GM12878 (cell line): ENCODE measurements around the gene HTR1D. TPM values are rescaled to one million over a fixed set of nuclear protein-coding genes. Genes with fewer than 3 reads are reported as not detected.

Source experiments
- ATAC-seq: fragments of 200-7000 bp; cut with Tn5 transposase; 3 replicates; pipeline ENCODE4 v1.9.1; 2020; ENCODE audit warnings: mild to moderate bottlenecking, moderate library complexity
- BruUV-seq: library from RNA; stranded (reverse); fragments of 400-500 nt; replicated peaks from 2 replicates; lab custom pipeline; 2021; lab: Mats Ljungman, UMichigan
- CTCF ChIA-PET: fragments of 300-600 bp; sonication (Branson Sonifier 250); formaldehyde crosslinking; extraction: SDS; loops from one replicate; lab custom pipeline; 2021; ENCODE audit warnings: inconsistent platforms; lab: Yijun Ruan, JAX
- POLR2A ChIA-PET: fragments of 350-600 bp; formaldehyde crosslinking; extraction: SDS; loops from one replicate; lab custom pipeline; 2021; ENCODE audit warnings: inconsistent platforms; lab: Charles Lee
- RAD21 ChIA-PET: fragments of 300-600 bp; sonication (Branson Sonifier 250); formaldehyde crosslinking; loops from one replicate; lab custom pipeline; 2023; ENCODE audit warnings: antibody characterized with exemption; ENCODE audit not compliant: unreplicated experiment; lab: Charles Lee
- SMC1A ChIA-PET: fragments of 300-600 bp; sonication (Branson Sonifier 250); formaldehyde crosslinking; loops from one replicate; lab custom pipeline; 2023; ENCODE audit not compliant: unreplicated experiment, uncharacterized antibody; lab: Charles Lee
- DNase-seq: peaks from one replicate; pipeline ENCODE4 v3.0.0-alpha.2; 2011; ENCODE audit warnings: low read depth, low spot score
- FAIRE-seq: peaks from 3 replicates; lab custom pipeline; 2011; peaks lifted over from hg19 to GRCh38; lab: Jason Lieb, UNC
- H2AFZ ChIP-seq: 2 replicates; pipeline ENCODE4 v1.6.0; 2011; ENCODE audit warnings: low read depth, low read length, control low read depth; ENCODE audit not compliant: control insufficient read depth
- H3K27ac ChIP-seq: 2 replicates; pipeline ENCODE4 v1.5.1; 2011; ENCODE audit warnings: control low read depth; ENCODE audit not compliant: control insufficient read depth, insufficient read depth
- H3K27me3 ChIP-seq, 2 experiments: replicated peaks in 1 of 2; 2 replicates each; pipeline versions ENCODE4 v1.6.0 to v1.6.1; 2011; ENCODE audit warnings: low read length in 1 of 2; ENCODE audit not compliant: control insufficient read depth in 2 of 2, insufficient read depth in 2 of 2
- H3K36me3 ChIP-seq, 2 experiments: 2 replicates each; pipeline ENCODE4 v1.5.1; 2011; ENCODE audit warnings: low read length in 1 of 2; ENCODE audit not compliant: control insufficient read depth in 2 of 2, insufficient read depth in 2 of 2
- H3K4me1 ChIP-seq: 2 replicates; pipeline ENCODE4 v1.6.1; 2011; ENCODE audit warnings: mild to moderate bottlenecking, low read length, moderate library complexity, mixed read lengths; ENCODE audit not compliant: control insufficient read depth, insufficient read depth
- H3K4me2 ChIP-seq: 2 replicates; pipeline ENCODE4 v1.6.0; 2011; ENCODE audit warnings: control low read depth; ENCODE audit not compliant: control insufficient read depth, insufficient read depth
- H3K4me3 ChIP-seq: fragments of 200-600 bp; sonication (generic); 2 replicates; pipeline ENCODE4 v1.5.1; 2016
- H3K79me2 ChIP-seq: 2 replicates; pipeline ENCODE4 v1.6.0; 2011; ENCODE audit warnings: low read length; ENCODE audit not compliant: control insufficient read depth, insufficient read depth
- H3K9ac ChIP-seq: 2 replicates; pipeline ENCODE4 v1.8.0; 2011; ENCODE audit warnings: low read length, control low read depth, mixed read lengths; ENCODE audit not compliant: control insufficient read depth, insufficient read depth
- H3K9me3 ChIP-seq: replicated peaks from 3 replicates; pipeline ENCODE4 v1.5.1; 2011; ENCODE audit warnings: mild to moderate bottlenecking, low read length; ENCODE audit not compliant: control insufficient read depth, insufficient read depth
- H4K20me1 ChIP-seq: 2 replicates; pipeline ENCODE4 v1.6.0; 2011; ENCODE audit not compliant: control insufficient read depth, insufficient read depth
- CBX3 ChIP-seq: fragments of 200-600 bp; sonication (generic); IDR thresholded peaks from 2 replicates; pipeline ENCODE4 v1.6.1; 2016; ENCODE audit warnings: low read depth, borderline replicate concordance
- PML ChIP-seq: IDR thresholded peaks from 2 replicates; pipeline ENCODE4 v1.6.1; 2012; ENCODE audit warnings: low read length, inconsistent platforms
- WGBS: methylation state at CpG from one replicate; pipeline ENCODE4 v1.1.6; 2016; ENCODE audit warnings: low lambda C conversion rate; ENCODE audit not compliant: insufficient replicate concordance, insufficient coverage; ENCODE audit errors: missing lambda C conversion rate; 5-methylcytosine and 5-hydroxymethylcytosine counted together
- in situ Hi-C: fragments of 300-500 bp; cut with MboI; formaldehyde crosslinking; loops from 9 replicates; pipeline ENCODE4 v1.14.3; 2018; ENCODE audit warnings: mixed read lengths
- intact Hi-C: fragments of 100-400 bp; cut with micrococcal nuclease; formaldehyde crosslinking; loops from one replicate; pipeline ENCODE4 v1.14.2; 2022; ENCODE audit not compliant: unreplicated experiment
- polyA plus RNA-seq, 11 experiments: library from polyadenylated mRNA; depleted of rRNA in 4 of 11; unstranded in 6 of 11; stranded (reverse) in 5 of 11; fragments of >200 nt; fragmentation: Nextera tagmentation in 4 of 11; fragmentation: Illumina TruSeq in 1 of 11; extraction: Ambion mirVana in 4 of 11; extraction: Trizol in 1 of 11; gene quantifications; 1 replicate in 1 of 11; 2 replicates in 10 of 11; pipeline versions ENCODE4 v1.2.1 to v1.2.3, GENCODE V29; 2011 to 2016; ENCODE audit warnings: inconsistent platforms in 2 of 11, missing spikeins in 2 of 11, low read depth in 1 of 11
- total RNA-seq, 4 experiments: library from RNA; depleted of rRNA in 3 of 4; stranded (reverse); fragments of >200 nt in 3 of 4; fragmentation: Illumina TruSeq in 1 of 4; extraction: Trizol in 1 of 4; gene quantifications; 2 replicates each; pipeline versions ENCODE4 v1.2.1 to v1.2.3, GENCODE V29; 2013 to 2021
- TF ChIP-seq, protein P1 (sequence below): fragments of 450-650 bp; IDR thresholded peaks from 2 replicates; pipeline ENCODE4 v1.6.1; 2017; ENCODE audit warnings: mild to moderate bottlenecking, moderate library complexity
- TF ChIP-seq, protein P2 (sequence below): fragments of 450-650 bp; IDR thresholded peaks from 2 replicates; pipeline ENCODE4 v1.6.1; 2016; ENCODE audit warnings: mild to moderate bottlenecking
- TF ChIP-seq, protein P3 (sequence below): fragments of 450-650 bp; IDR thresholded peaks from 2 replicates; pipeline ENCODE4 v1.6.1; 2017; ENCODE audit warnings: mild to moderate bottlenecking, low read depth, inconsistent platforms; ENCODE audit not compliant: poor library complexity, severe bottlenecking

HTR1D gene
- total and polyA plus RNA-seq, 10 of the 15 experiments (the other 5 are each of a cell fraction or from before 2014, with no cell fraction given) = 0.07 TPM; not detected in 9

DNA sequence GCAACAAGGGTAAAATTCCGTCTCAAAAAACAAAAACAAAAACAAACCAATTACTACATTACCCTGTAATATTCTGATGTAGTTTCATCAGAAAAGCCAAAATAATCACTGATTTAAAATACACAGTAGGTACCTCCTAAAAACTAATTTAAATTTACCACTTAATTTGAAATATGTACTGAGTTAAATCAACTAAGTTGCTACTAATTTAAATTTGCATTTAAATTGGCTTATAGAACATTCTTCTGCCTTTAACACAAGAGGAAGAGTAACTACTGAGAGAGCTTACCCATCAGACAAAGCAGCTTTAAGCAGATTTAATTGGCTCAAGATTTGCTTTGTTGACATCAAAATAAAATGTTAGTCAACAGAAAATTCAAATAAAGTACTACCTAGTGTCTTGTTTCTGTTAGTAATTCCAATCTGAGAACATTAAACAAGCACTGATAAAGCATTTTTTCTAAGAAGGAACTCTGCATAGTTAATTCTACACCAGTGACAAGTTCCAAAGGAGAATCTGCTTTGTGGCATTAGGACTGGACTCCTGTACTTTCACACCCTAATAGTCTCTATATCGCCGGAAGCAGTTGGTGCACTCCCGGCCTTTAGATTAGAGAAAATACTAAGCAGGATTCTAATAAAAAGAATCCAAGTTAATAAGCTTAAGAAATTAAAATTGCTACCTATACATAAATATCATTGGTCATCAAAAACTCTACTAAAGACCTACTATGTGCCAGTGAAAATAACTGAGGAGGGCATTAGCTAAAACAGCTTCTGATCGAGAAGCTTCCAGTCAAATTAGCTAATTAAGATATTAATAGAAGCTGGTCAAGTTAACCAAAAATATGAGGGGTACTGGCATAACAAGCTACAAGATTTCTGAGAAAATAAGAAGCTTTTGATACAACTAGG lies 57.1 kb downstream of the HTR1D start:
- DNase-seq (no peak), FAIRE-seq (no peak), ATAC-seq (no peak)
- no peak overlapping the region for H3K9ac ChIP-seq
- H2AFZ ChIP-seq = no peak overlapping the region
- ChIA-PET RAD21 (interaction anchor here (0.8 to 2.9 kb wide), 5 partner anchors 9 to 61 kb away, joined by 3 to 11 read pairs (median 4); no protein-coding TSS in a partner anchor), POLR2A (interaction anchor here (0.6 to 1.4 kb wide), 3 partner anchors 9 to 13 kb away, joined by 3 to 6 read pairs (median 4); partner anchors contain the start of gene LUZP1), CTCF (interaction anchor here (1.3 to 3.4 kb wide), 8 partner anchors 13 to 66 kb away, joined by 3 to 15 read pairs (median 6); no protein-coding TSS in a partner anchor), SMC1A (interaction anchor here (1.1 to 3.5 kb wide), 11 partner anchors 9 to 70 kb away, joined by 3 to 24 read pairs (median 5); no protein-coding TSS in a partner anchor)
- H3K27me3 ChIP-seq = no peaks in the 10 kb centered on the region
- BruUV-seq = no TSS peak
- TF ChIP-seq, protein P1, sequence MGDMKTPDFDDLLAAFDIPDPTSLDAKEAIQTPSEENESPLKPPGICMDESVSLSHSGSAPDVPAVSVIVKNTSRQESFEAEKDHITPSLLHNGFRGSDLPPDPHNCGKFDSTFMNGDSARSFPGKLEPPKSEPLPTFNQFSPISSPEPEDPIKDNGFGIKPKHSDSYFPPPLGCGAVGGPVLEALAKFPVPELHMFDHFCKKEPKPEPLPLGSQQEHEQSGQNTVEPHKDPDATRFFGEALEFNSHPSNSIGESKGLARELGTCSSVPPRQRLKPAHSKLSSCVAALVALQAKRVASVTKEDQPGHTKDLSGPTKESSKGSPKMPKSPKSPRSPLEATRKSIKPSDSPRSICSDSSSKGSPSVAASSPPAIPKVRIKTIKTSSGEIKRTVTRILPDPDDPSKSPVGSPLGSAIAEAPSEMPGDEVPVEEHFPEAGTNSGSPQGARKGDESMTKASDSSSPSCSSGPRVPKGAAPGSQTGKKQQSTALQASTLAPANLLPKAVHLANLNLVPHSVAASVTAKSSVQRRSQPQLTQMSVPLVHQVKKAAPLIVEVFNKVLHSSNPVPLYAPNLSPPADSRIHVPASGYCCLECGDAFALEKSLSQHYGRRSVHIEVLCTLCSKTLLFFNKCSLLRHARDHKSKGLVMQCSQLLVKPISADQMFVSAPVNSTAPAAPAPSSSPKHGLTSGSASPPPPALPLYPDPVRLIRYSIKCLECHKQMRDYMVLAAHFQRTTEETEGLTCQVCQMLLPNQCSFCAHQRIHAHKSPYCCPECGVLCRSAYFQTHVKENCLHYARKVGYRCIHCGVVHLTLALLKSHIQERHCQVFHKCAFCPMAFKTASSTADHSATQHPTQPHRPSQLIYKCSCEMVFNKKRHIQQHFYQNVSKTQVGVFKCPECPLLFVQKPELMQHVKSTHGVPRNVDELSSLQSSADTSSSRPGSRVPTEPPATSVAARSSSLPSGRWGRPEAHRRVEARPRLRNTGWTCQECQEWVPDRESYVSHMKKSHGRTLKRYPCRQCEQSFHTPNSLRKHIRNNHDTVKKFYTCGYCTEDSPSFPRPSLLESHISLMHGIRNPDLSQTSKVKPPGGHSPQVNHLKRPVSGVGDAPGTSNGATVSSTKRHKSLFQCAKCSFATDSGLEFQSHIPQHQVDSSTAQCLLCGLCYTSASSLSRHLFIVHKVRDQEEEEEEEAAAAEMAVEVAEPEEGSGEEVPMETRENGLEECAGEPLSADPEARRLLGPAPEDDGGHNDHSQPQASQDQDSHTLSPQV = no peak
- TF ChIP-seq, protein P2, sequence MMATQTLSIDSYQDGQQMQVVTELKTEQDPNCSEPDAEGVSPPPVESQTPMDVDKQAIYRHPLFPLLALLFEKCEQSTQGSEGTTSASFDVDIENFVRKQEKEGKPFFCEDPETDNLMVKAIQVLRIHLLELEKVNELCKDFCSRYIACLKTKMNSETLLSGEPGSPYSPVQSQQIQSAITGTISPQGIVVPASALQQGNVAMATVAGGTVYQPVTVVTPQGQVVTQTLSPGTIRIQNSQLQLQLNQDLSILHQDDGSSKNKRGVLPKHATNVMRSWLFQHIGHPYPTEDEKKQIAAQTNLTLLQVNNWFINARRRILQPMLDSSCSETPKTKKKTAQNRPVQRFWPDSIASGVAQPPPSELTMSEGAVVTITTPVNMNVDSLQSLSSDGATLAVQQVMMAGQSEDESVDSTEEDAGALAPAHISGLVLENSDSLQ = no peak
- no peak for TF ChIP-seq CBX3
- TF ChIP-seq, protein P3, sequence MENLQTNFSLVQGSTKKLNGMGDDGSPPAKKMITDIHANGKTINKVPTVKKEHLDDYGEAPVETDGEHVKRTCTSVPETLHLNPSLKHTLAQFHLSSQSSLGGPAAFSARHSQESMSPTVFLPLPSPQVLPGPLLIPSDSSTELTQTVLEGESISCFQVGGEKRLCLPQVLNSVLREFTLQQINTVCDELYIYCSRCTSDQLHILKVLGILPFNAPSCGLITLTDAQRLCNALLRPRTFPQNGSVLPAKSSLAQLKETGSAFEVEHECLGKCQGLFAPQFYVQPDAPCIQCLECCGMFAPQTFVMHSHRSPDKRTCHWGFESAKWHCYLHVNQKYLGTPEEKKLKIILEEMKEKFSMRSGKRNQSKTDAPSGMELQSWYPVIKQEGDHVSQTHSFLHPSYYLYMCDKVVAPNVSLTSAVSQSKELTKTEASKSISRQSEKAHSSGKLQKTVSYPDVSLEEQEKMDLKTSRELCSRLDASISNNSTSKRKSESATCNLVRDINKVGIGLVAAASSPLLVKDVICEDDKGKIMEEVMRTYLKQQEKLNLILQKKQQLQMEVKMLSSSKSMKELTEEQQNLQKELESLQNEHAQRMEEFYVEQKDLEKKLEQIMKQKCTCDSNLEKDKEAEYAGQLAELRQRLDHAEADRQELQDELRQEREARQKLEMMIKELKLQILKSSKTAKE = no peak
- TF ChIP-seq PML = no peak
- no peak overlapping the region for H3K4me3 ChIP-seq
- no peaks in the 10 kb centered on the region for H4K20me1 ChIP-seq
- peaks cover 29% of the 10 kb centered on the region for H3K79me2 ChIP-seq
- H3K4me1 ChIP-seq = peaks cover 6% of the 10 kb centered on the region; the same call in 1 of the 2 replicates
- 77% methylated on average over 5 of the region's 5 CpGs for WGBS
- no peak overlapping the region for H3K4me2 ChIP-seq
- no peak overlapping the region for H3K27ac ChIP-seq
- H3K36me3 ChIP-seq = no peaks in the 10 kb centered on the region
- in situ Hi-C loops = no loop called here
- H3K9me3 ChIP-seq = no peaks in the 10 kb centered on the region
- intact Hi-C loops = no loop called here
